Measurements from ENCODE around the gene FSIP2.

FSIP2 gene, protein sequence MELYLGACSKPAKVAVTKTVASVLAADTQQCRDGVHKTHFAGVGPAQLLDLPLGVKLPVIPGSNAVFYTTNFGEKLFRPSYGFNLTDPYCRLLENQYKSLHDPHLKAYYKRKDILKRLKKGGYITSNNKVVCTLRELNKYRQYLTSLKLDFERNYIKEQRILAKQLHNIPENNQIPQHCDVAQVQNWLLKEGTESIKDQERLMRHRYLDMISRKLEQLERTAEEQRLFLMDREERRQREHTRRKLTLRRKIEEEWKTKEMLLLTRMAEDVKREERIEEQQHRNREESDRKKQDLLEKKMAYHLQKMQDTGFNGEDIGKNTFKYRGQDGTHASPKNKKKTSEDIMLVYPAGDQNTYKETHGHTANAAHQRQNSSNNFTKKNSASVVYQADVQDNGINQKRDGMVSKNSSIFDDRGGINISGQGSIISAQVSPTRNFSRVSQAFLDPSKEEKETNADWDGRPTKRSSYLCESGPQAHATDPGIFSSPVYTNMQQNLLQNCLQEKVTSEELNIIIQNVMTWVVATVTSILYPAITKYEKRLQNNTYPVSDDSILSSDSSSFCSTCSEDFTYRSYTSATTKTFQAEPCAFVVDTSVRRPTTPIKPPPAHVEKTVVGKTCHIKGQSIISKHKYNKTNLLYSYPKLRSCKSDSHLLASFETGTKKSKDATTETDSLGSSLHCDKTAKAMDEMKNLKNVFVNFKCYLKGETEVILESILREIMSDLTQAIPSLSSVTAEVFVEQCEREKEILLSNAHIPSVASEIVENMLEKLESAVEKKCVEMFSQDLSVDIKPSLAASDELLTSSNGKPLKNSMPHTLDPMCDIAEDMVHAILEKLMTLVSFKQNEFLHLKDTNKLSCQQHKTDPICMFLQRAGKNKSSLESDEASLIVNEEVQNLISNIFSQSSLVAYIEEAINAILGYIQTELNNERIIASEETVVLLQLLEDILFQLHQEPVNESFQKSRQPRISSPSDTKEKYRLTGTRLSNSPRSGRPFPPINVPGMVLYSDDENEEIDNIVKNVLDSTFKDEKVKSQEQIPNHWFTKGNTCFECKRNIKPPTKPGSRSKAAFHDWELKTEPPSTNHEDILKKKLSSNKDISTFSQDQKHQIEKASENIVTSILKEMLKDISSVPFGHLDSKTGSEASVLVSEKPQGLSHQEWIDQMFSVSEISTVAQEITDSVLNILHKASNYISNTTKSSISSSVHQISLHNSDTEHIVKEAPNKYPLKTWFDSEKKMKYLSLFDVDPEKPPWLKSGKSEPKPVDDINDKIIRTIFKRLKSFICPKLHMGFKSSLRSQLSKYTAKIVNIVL (N-terminal part only)

DNA sequence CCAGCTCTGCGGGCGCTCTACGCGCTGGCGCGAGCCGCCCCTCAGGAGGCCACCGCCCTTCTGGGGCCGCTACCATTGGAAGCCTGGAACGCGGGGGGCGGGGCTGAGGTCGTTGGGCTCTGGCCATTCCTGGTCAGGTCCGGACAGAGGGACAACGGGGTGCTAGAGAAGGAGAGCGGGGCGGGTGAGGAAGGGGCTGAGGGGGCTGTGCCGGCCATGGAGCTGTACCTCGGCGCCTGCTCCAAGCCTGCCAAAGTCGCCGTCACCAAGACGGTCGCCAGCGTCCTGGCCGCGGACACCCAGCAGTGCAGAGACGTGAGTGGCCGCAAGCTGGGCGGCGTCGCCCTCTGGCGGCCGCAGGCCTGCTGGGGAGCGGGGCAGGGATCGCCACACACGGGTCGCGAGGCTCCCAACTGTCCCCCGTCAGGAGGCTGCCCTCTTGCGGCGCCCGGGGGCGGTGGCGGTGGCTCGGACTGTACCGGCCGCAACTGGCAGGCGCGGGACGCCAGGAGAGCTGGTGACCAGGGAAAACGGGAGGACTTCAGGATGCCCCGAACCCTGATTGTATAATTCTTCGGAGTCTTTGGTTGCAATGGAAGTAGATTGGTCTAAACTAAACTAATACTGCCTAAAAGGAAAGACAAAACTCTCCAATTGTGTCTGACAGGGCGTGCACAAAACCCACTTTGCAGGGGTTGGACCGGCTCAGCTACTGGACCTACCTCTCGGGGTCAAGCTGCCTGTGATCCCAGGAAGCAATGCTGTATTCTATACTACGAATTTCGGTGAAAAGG, at the start of gene FSIP2:
Gene FSIP2 (plus strand): TSS at position 126 of the 794 bp plus-strand sequence. CDS start 91 bp downstream, at position 217.
- peak in 2 of 3 donors; percentile 13 to 26 for DNase-seq (ENCODE audit: low read depth in 3 of 3)

DNA sequence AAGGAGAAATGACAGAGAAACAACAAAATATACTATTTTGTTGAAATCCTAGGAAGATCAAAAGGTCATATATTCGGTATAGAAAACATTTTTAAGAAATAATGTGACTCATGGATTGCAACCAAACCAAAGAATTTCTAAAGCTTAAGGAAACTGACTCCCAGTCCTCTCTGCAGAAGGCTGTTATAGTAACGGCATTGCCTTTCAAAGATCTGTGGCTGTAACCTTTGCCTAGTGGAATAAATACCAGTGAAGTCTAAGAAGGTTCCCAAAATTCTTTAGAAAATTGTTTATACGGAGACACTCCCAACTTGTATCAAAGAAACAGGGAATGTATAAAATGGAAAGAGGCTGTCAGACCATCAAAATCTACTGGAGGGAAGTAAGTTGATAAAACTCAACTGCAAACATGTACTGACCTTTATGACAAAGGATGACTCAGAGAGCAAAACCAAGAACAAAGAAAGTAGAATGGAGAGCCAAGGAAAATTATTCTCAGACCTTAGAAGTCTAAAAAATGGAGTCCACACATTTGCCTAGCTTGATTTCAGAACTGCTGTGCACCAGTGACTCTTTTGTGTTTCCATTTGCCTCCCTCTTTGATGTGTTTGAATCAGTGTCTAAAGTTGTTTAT, 48.6 kb upstream of the FSIP2 start:
- no peak for DNase-seq (ENCODE audit: low read depth in 3 of 3)

DNA sequence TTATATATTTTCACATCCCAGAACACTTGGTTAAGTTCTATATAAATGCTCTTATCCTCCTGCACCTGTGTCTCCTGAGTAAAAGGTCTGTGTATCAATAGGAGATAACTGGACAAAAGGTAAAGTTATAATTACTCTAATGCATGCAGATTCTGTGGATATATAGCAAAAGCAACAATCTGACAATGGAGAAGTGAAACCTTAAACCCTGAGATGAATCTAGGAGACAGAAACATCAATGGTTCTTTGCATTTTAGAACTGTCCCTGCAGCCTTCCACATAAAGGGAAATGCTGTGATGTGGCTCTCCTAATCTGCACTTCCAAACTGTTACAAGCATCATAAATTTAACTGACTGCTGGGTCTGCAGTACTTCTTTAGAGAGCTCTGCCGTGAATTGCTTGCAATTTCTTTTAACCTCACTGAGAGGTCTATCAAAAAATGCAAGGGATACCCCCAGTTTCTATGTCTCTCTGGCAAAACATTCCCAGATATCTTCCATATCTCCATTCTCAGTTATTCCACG, 42.8 kb upstream of the FSIP2 start:
- no peak for DNase-seq (ENCODE audit: low read depth in 3 of 3)

DNA sequence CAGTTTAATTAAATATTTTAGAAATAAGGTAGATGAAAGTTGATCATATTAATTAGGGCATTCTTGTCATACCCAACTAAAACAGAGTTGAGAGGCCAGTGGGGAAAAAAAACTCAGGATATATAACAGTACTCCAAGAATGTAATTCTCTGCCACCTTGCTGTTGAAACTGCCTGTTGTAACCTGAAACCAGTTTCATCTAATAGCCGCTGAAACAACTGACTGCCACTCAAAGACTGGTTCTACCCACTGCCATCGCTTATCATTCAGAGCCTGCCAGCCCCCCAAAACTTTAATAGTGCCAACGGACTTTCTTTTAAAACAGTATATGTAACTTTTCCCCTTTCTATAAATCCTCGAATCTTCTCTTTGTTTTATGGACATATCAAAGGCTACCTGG, 37.7 kb upstream of the FSIP2 start:
- no peak for DNase-seq (ENCODE audit: low read depth in 3 of 3)

DNA sequence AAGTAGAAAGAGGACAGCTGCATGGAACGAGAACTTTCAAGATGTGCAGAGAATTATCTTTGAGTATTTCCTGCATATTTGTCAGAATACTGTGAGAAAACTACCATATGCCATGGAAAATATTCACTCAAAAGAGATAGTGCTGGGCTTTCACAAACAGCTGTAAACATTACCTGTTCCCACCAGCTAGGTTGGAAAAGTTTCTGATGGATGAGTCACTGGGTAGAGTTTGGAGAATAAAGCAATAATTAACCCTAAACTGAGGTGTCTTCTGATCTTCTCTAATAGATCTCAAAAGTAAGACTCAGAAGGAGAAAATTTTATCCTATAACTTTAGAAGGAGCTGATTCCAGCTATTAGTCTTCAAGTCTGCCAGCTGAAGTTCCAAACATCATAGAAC, 3.9 kb upstream of the FSIP2 start:
- DNase-seq (ENCODE audit: low read depth in 3 of 3), result no peak

DNA sequence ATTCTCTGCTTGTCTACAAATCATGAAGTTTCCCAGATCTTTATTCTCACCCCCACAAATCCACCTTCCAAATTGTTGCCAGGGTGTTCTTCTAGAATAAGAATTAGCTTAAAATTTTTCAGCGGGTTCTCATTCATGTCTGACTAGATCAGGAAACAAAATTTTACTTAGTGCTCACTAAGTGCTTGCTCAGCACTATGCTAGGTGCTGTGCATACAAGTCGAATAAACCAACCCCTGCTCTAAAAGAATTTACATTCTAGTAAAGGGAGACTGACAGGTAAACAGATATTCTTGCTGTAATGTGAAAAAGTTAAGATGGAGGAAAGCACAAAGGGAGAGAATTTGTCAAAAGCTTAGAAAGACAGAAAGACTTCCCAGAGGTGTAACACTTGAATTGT, 2.4 kb upstream of the FSIP2 start:
- DNase-seq (ENCODE audit: low read depth in 3 of 3), result no peak

DNA sequence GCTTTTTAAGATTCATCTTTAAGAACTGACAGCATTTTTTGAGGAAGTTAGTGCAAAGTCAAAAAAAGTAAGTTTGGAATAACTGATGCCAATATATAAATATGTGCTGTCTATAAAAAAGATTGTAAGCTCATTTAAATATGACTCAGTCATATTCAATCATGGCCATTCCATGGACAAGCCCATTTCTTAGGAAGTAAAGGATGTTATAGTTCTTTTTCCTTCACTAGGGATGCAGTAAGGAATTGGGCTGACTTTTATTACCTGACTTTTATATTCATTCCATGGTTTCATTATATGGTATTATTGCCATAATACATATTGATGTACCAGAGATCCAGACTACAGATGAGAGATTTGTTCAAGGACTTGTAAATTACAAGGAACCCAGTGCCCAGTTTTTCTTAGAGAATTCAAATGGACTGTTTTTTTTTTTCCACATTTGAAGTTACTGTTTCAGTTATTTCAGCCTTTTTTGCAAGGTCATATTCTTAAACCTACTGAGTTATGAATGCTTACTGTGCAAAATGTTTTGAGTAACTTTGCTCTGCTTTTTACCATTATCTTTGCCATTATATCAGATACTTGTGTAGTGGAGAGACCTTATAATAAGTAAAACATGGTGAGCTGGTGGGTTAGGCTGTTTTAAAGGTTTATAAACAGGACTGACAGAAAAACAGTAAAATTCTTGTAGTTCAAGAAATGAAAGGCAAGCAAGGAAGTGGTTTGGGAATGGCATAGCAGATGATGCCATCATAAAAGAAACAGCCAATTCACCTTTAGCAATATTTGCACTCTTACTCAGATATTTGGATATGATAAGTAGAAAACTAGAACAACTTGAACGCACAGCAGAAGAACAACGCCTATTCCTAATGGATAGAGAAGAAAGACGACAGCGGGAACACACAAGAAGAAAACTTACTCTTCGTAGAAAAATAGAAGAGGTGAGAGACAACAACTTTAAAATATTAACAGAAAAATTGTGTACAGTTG, 7.6 kb downstream of the FSIP2 start:
- DNase-seq (ENCODE audit: low read depth in 3 of 3), result no peak

DNA sequence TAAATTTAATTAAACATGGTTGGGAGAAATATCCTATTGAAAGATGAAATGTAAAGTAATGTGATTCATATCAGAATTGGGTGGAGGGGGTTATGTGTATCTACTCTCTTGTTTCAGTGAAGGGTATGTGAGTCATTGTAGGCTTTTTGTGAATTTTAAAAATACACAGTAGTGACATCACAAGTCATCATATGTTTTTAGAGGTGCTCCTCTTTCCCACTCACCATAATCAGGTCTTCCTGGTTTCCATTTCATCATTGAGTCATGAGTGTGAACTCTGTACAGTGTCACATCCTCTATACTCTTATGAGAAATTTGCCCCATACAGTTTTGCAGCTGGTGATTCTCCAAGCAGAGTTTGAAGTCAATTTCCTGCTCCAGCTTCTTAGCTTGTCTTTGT, 18.8 kb downstream of the FSIP2 start:
- DNase-seq (ENCODE audit: low read depth in 3 of 3), result no peak

DNA sequence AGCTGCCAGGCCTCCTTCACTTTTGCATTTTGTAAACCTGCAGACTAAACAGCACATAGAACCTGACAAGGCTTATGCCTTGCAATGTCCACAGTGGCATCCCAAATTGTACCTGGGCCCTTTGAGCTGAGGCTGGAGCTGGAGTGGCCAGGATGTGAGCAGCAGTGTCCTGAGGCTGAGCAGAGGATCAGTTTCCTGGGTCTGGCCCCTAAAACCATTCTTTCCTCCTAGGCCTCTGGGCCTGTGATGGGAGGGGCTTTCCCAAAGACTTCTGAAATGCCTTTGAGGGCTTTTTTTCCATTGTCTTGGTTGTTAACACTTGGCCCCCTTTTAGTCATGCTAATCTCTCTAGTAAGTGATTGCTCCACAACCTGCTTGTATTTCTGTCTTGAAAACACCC, 32.8 kb downstream of the FSIP2 start:
- no peak for DNase-seq (ENCODE audit: low read depth in 3 of 3)

DNA sequence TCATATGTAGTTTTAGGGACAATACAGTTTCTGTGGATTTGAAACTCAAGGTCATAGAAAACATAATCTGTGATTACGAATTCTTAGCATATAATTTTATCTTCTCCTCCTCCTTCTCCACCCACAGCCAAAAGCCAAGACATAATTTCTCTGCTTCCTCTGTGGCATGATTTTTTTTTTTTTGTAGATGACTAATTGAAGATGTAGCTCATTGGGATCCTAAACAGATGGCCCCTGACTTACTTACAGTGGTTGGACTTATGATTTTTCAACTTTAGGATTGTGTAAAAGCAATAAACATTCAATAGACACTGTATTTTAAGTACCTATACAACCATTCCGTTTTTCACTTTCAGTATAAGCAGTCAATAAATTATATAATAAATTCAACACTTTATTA, 42.3 kb downstream of the FSIP2 start:
- no peak for DNase-seq (ENCODE audit: low read depth in 3 of 3)

DNA sequence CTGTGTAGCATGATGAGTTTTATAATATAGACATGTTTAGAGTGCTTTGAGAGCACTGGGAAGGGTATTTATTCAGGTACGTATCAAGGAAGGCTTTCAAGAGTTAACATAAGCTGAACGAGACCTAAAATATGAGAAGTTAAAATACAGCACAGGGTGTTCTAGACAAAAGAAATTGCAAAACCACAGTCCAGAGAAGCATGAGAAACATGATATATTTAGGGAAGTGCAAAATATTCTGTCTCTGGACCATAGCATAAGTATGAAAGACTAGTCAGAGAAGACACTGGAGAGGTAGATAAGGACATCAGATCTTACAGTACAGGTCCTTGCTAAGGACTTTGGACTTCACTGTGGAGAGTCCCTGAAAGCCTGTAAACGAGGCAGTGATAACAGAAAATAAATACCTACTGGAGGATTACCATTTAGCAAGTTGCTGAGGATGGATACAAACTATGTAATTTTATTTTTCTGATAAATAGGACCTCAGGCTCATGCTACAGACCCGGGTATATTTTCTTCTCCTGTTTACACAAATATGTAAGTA, 43.7 kb downstream of the FSIP2 start:
- DNase-seq (ENCODE audit: low read depth in 3 of 3), result no peak

DNA sequence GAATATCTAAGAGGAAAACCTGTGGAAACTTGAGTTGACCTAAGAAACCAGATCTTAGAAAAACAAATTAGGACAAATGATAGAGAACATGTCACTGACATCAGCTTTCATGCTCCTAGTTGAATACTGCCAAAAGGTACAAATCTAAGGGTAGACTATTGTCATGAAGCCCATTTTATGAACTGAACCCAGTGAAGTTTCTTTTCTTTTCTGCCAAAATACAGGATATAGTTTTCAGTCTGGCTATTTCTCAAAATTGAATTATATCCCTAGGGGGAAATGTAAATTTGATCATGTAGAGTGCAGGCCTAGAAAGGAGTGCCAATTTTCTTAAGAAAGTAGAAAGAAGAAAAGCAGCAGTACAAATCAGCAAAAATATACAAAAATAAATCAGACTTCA, 46.6 kb downstream of the FSIP2 start:
- no peak for DNase-seq (ENCODE audit: low read depth in 3 of 3)

DNA sequence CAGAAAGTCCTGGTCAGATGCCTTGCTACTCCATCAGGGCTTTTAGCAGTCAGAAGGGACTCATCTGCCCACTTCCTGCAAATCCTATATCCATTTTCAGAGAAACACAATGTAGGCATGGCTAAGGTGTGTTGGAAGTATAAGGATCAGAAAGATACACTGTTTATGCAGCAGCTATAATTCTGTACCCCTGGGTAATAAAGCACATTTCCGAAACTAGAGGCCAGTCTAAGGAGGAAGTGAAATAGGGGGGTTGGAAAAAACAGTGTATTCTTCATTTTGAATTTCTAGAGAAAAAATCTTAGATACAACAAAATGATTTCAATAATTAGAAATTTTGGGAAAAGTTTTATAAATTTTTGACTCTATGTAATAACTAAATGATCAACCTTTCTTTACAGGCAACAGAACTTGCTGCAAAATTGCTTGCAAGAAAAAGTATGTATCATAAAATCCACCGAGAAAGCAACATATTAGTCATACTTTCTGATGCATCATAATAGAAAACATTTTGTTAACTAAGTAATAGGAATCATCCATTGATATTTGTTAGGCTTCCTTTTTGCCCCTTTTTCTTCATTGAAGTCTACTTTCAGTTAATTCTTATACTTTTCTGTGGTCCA, 47.4 kb downstream of the FSIP2 start:
- DNase-seq (ENCODE audit: low read depth in 3 of 3), result no peak

DNA sequence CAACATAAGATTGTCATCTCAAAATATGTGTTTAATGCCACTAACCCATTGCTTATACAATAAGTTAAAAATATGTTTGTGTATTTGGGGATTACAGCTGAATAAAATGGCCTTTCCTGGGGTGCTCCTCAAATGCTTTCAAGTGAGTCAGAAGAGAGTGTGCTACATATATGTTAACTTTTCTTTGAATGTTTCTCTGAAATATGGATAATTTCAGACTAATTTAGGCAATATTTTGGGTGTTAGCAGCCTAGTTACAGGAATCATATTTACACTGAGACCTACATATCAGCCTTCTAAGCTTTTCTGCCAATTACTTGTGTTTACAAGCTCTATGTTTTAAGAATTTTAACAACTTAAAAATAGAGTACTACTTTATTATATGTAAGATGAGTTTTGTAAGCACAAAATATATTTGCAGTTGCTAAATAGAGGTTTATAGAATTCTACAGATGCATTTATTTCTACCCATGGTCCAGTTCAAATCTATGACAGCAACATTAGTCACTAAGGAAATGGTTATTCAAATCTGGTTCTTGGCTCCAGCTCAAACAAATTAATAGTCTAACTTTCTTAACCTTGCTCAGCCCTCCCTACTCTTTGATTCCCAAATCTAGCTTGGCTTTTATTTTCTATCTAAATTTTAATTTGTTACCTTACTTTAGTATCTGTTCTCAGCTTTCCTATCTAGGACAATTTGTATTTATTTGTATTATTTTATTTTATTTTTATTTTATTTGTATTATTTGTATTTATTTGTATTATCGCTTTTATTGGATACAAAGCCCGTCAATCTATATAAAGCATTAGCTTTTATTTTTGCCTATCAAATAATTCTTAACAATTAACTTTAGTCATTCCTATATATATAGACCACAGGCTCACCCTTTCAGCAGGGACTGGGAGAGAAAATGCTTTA, 48.9 kb downstream of the FSIP2 start:
- DNase-seq (ENCODE audit: low read depth in 3 of 3), result no peak

DNA sequence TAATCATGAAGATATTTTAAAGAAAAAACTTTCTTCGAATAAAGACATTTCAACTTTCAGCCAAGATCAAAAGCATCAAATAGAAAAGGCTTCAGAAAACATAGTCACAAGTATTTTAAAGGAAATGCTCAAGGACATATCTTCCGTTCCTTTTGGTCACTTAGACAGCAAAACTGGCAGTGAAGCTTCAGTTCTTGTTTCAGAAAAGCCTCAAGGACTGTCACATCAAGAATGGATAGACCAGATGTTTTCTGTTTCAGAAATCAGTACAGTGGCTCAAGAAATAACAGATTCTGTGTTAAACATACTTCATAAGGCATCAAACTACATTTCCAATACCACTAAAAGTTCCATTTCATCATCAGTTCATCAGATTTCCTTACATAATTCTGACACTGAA, 51.8 kb downstream of the FSIP2 start:
- no peak for DNase-seq (ENCODE audit: low read depth in 3 of 3)

DNA sequence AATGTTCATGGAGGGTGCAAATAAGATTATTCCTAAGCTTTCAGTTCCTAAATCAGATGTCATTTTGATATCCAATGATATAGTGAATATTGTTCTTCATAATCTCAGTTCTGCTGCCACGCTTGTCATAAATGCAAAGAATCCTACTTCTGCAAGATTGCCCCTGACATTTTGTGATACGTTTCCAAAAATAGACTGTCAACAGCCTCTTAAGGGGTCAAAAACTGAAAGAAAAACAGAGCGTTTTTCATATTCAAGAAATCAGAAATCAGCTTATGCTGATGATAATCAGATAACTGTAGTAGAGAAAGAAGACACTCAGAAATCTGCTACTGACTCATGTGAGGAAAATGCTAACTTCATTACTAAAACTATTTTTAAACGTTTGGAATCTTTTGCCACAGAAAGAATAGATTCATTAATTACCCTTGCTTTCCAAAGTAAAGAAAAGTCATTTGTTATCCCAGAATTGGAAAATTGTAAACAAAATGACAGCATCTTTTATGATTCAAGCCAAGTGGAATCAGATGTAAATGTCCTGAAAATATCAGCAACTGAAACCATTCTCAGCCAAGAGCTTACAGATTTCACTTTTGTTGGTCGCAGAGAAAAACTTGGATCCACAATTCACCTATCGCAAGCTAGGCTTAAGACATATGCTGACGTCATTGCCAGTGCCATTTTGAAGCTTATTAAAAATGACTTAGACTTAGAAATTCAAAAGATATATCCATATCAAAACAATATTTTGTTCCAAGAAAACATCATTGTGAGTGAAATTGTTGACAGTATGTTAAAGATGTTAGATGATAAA, 55.1 kb downstream of the FSIP2 start:
- DNase-seq (ENCODE audit: low read depth in 3 of 3), result no peak

DNA sequence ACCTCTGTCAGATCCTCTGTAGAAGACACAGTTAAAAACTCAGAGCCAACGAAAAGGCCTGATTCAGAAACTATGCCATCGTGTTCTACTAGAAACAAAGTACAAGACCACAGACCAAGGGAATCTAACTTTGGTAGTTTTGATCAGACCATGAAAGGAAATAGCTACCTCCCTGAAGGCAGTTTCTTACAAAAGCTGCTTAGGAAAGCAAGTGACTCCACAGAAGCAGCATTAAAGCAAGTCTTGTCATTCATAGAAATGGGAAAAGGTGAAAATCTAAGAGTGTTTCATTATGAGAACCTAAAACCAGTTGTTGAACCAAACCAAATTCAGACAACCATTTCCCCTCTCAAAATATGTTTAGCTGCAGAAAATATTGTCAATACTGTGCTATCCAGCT, 58.2 kb downstream of the FSIP2 start:
- DNase-seq (ENCODE audit: low read depth in 3 of 3), result no peak

All from stimulated activated CD4-positive, alpha-beta T cell treated with anti-CD3 and anti-CD28 coated beads, TNF-alpha, amount 100 ng/mL, for 48 hours (primary cell).